Measurements from ENCODE around the gene DHX34. TPM values are rescaled to one million over a fixed set of nuclear protein-coding genes. Genes with fewer than 3 reads are reported as not detected.

DHX34 gene
- total RNA-seq, 1 experiment from 2014 or later = 23.0 TPM

- Histone ChIP-seq H3K4me3 (no peak overlapping the region), H3K79me2 (ENCODE audit: low read depth) (no peaks in the 10 kb centered on the region), H3K36me3 (ENCODE audit: low read depth) (no peaks in the 10 kb centered on the region), H3K4me1 (replicated peaks; ENCODE audit: insufficient read depth) (no peaks in the 10 kb centered on the region), H3K27me3 (ENCODE audit: insufficient read depth, low read depth) (no peaks in the 10 kb centered on the region), H2AFZ (no peak overlapping the region), H3K4me2 (no peak overlapping the region), H3F3A (ENCODE audit: insufficient read depth, low read depth) (no peaks in the 10 kb centered on the region), H3K27ac (no peak overlapping the region), H4K20me1 (ENCODE audit: insufficient read depth) (no peaks in the 10 kb centered on the region), H3K9me2 (ENCODE audit: insufficient read depth) (no peaks in the 10 kb centered on the region), H3K9me3 (ENCODE audit: insufficient read depth, low read depth) (no peaks in the 10 kb centered on the region)
- no TSS peak for BruUV-seq (replicated peaks)
- ChIA-PET POLR2A (ENCODE audit: unreplicated experiment) (no interaction called here), CTCF (no interaction called here)
- TF ChIP-seq CTCF (conservative IDR thresholded peaks at IDR 0.05) (no peak), EZH2 (IDR thresholded peaks at IDR 0.05; ENCODE audit: low read depth) (no peak)
- no peak for DNase-seq
- intact Hi-C loops (cut with micrococcal nuclease; ENCODE audit: unreplicated experiment) = no loop called here
Measured at GRCh38 chr19:47339196-47339880, 9.8 kb upstream of the DHX34 start.

DNA sequence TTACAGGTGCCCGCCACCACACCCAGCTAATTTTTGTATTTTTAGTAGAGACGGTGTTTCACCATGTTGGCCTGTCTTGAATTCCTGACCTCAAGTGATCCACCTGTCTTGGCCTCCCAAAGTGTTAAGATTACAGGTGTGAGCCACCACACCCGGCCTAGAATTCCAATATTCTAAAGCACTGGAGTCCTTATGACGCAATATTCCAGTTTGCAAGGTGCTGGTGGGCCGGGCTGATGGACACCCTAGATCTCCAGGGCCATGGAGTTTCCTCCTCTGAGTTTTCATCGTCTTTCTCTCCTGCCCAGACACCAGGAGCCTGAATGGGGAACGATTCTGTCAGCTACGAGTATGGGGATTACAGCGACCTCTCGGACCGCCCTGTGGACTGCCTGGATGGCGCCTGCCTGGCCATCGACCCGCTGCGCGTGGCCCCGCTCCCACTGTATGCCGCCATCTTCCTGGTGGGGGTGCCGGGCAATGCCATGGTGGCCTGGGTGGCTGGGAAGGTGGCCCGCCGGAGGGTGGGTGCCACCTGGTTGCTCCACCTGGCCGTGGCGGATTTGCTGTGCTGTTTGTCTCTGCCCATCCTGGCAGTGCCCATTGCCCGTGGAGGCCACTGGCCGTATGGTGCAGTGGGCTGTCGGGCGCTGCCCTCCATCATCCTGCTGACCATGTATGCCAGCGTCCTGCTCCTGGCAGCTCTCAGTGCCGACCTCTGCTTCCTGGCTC lies 8.5 kb upstream of the DHX34 start:
- H4K20me1 ChIP-seq (ENCODE audit: insufficient read depth) = no peaks in the 10 kb centered on the region
- intact Hi-C loops (cut with micrococcal nuclease; ENCODE audit: unreplicated experiment) = no loop called here
- no peaks in the 10 kb centered on the region for H3F3A ChIP-seq (ENCODE audit: insufficient read depth, low read depth)
- H3K9me3 ChIP-seq (ENCODE audit: insufficient read depth, low read depth) = no peaks in the 10 kb centered on the region
- CTCF ChIA-PET = no interaction called here
- H2AFZ ChIP-seq = no peak overlapping the region
- H3K27ac ChIP-seq = no peak overlapping the region
- H3K4me3 ChIP-seq = no peak overlapping the region
- H3K9me2 ChIP-seq (ENCODE audit: insufficient read depth) = no peaks in the 10 kb centered on the region
- no peak for TF ChIP-seq EZH2 (IDR thresholded peaks at IDR 0.05; ENCODE audit: low read depth)
- no peak for TF ChIP-seq CTCF (conservative IDR thresholded peaks at IDR 0.05)
- H3K4me1 ChIP-seq (replicated peaks; ENCODE audit: insufficient read depth) = no peaks in the 10 kb centered on the region
- no peaks in the 10 kb centered on the region for H3K27me3 ChIP-seq (ENCODE audit: insufficient read depth, low read depth)
- H3K4me2 ChIP-seq = no peak overlapping the region
- POLR2A ChIA-PET (ENCODE audit: unreplicated experiment) = no interaction called here
- DNase-seq = no peak
- BruUV-seq (replicated peaks) = no TSS peak
- no peaks in the 10 kb centered on the region for H3K36me3 ChIP-seq (ENCODE audit: low read depth)
- H3K79me2 ChIP-seq (ENCODE audit: low read depth) = no peaks in the 10 kb centered on the region

DNA sequence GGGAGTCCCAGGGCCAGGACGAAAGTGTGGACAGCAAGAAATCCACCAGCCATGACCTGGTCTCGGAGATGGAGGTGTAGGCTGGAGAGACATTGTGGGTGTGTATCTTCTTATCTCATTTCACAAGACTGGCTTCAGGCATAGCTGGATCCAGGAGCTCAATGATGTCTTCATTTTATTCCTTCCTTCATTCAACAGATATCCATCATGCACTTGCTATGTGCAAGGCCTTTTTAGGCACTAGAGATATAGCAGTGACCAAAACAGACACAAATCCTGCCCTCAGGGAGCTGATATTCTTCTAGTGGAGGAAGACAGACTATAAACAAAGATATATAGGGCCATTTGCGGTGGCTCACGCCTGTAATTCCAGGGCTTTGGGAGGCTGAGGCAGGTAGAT lies 7.4 kb upstream of the DHX34 start:
- Histone ChIP-seq H3K79me2 (ENCODE audit: low read depth) (no peaks in the 10 kb centered on the region), H3F3A (ENCODE audit: insufficient read depth, low read depth) (peaks cover 4% of the 10 kb centered on the region; the same call in 1 of the 2 replicates), H3K9me2 (ENCODE audit: insufficient read depth) (no peaks in the 10 kb centered on the region), H3K4me1 (replicated peaks; ENCODE audit: insufficient read depth) (no peaks in the 10 kb centered on the region), H3K9me3 (ENCODE audit: insufficient read depth, low read depth) (no peaks in the 10 kb centered on the region), H3K27me3 (ENCODE audit: insufficient read depth, low read depth) (no peaks in the 10 kb centered on the region), H4K20me1 (ENCODE audit: insufficient read depth) (no peaks in the 10 kb centered on the region), H3K4me2 (no peak overlapping the region), H3K36me3 (ENCODE audit: low read depth) (no peaks in the 10 kb centered on the region), H2AFZ (no peak overlapping the region), H3K4me3 (no peak overlapping the region), H3K27ac (no peak overlapping the region)
- no peak for DNase-seq
- intact Hi-C loops (cut with micrococcal nuclease; ENCODE audit: unreplicated experiment) = no loop called here
- ChIA-PET POLR2A (ENCODE audit: unreplicated experiment) (no interaction called here), CTCF (no interaction called here)
- no TSS peak for BruUV-seq (replicated peaks)
- no peak for TF ChIP-seq EZH2 (IDR thresholded peaks at IDR 0.05; ENCODE audit: low read depth)
- TF ChIP-seq CTCF (conservative IDR thresholded peaks at IDR 0.05) = no peak

All from PC-9 (cell line).